ENCODE results near the gene BARX1. TPM values are rescaled to one million over a fixed set of nuclear protein-coding genes. Genes with fewer than 3 reads are reported as not detected.

The BARX1 gene, protein sequence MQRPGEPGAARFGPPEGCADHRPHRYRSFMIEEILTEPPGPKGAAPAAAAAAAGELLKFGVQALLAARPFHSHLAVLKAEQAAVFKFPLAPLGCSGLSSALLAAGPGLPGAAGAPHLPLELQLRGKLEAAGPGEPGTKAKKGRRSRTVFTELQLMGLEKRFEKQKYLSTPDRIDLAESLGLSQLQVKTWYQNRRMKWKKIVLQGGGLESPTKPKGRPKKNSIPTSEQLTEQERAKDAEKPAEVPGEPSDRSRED
- total RNA-seq (2013), result not detected
- polyA plus RNA-seq, result not detected
- polyA minus RNA-seq, result not detected in 2 replicates
- 0 to 13.1 (median 0) reads per million in 11 experiments for total RNA-seq

DNA sequence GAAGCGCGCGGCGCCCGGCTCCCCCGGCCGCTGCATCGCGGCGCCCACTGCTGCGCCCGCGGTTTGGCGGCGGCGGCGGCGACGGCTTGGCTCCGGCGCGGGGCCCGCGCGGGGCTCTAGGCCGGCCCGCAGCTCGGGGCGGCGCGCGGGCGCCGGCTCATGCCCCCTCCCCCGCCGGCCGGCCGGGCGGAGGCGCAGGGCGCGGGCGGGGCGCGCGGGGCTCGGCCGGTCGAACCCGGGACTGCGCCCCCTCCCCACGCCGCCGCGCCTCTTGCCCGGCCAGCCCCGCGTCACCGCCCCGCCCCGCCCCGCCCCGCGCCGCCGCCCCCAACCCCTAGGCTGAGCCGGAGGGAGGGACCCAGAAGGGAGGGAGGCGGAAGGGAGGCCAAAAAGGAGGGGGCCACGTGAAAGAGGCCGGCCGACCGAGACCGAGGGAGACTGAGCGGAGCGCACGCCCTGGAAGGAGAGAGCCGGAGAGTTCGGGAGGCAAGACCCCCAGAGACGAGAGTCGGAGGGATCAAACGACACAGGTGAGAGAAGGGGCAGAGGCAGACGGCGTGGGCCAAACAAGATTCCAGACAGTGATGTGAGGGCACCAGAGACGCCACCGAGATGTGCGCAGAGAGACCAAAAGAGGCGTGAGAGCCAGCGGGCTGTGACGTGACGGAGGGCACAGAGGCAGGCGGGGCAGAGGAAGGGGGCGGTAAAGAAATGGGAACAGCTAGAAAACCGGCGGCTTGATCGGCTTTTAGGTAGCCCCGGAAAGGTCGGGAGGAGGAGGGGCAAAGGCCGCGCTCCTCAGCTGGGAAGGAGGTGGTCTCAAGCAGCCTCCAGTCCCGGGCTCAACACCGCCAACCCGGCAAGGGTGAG lies at the start of gene BARX1:
Gene BARX1 (minus strand): TSS at position 245 of the 870 bp plus-strand sequence. CDS start 209 bp downstream, at position 36.
- intact Hi-C loops (cut with micrococcal nuclease), result no loop called here
- H3K9ac ChIP-seq (ENCODE audit: insufficient read depth, low read length, poor library complexity, severe bottlenecking), result no peak within 1 kb of the TSS
- peaks cover 39 to 47% of the 10 kb centered on the region in 2 donors for H3K4me1 ChIP-seq (ENCODE audit: control insufficient read depth in 1 of 2, insufficient read depth in 2 of 2, low read length in 2 of 2)
- H3K27ac ChIP-seq (ENCODE audit: low read depth in 1 of 2, low read length in 2 of 2), result no peak within 1 kb of the TSS
- H4K20me1 ChIP-seq (ENCODE audit: insufficient read depth, low read length), result no peaks in the 10 kb centered on the region
- no peaks in the 10 kb centered on the region for H3K79me2 ChIP-seq (ENCODE audit: insufficient read depth, low read length)
- peaks cover 25 to 29% of the 10 kb centered on the region in 2 donors for H3K36me3 Mint-ChIP-seq
- H3K4me3 Mint-ChIP-seq, result peak within 1 kb of the TSS; percentile 58 to 90
- TF ChIP-seq, protein P1, sequence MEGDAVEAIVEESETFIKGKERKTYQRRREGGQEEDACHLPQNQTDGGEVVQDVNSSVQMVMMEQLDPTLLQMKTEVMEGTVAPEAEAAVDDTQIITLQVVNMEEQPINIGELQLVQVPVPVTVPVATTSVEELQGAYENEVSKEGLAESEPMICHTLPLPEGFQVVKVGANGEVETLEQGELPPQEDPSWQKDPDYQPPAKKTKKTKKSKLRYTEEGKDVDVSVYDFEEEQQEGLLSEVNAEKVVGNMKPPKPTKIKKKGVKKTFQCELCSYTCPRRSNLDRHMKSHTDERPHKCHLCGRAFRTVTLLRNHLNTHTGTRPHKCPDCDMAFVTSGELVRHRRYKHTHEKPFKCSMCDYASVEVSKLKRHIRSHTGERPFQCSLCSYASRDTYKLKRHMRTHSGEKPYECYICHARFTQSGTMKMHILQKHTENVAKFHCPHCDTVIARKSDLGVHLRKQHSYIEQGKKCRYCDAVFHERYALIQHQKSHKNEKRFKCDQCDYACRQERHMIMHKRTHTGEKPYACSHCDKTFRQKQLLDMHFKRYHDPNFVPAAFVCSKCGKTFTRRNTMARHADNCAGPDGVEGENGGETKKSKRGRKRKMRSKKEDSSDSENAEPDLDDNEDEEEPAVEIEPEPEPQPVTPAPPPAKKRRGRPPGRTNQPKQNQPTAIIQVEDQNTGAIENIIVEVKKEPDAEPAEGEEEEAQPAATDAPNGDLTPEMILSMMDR (IDR thresholded peaks at IDR 0.05), result no peak
- peak in 1 of 3 donors; percentile 15 for DNase-seq
- H3K27me3 ChIP-seq (ENCODE audit: control insufficient read depth in 2 of 2, insufficient read depth in 2 of 2, low read length in 2 of 2), result peaks cover 82 to 94% of the 10 kb centered on the region in 2 donors
- no peak within 1 kb of the TSS for H3K27ac Mint-ChIP-seq
- H3K4me3 ChIP-seq (replicated peaks in 1 of 3; ENCODE audit: low read depth in 2 of 3, low read length in 3 of 3), result no peak within 1 kb of the TSS
- peaks cover 12 to 78% of the 10 kb centered on the region in 2 donors for H3K9me3 ChIP-seq (replicated peaks in 1 of 2; ENCODE audit: control insufficient read depth in 1 of 2, insufficient read depth in 1 of 2, low read length in 2 of 2)
- under 1% methylated on average over 94 of the region's 102 CpGs for WGBS (ENCODE audit: insufficient coverage)
- H3K4me1 Mint-ChIP-seq, result peaks cover 47% of the 10 kb centered on the region
- H3K27me3 Mint-ChIP-seq (ENCODE audit: low read depth in 3 of 3), result peaks cover 87 to 96% (median 91%) of the 10 kb centered on the region in 3 donors
- peak within 1 kb of the TSS; percentile 21 for H3K4me2 ChIP-seq (replicated peaks; ENCODE audit: extremely low read depth, low read length, poor library complexity, severe bottlenecking)
- no peak within 1 kb of the TSS for H2AFZ ChIP-seq (ENCODE audit: insufficient read depth, low read depth, low read length, poor library complexity, severe bottlenecking)
- H3K9me3 Mint-ChIP-seq, result peaks cover 6 to 53% (median 48%) of the 10 kb centered on the region in 7 donors
- no peaks in the 10 kb centered on the region for H3K36me3 ChIP-seq (replicated peaks in 1 of 2; ENCODE audit: control insufficient read depth in 1 of 2, insufficient read depth in 2 of 2, low read length in 2 of 2)
